DMS153 (cell line): ENCODE measurements around the gene TBC1D5.

ENCODE experiments used
- DNase-seq: peaks from one replicate; lab custom pipeline; 2025; lab: John Stamatoyannopoulos, UW

Gene TBC1D5

DNA sequence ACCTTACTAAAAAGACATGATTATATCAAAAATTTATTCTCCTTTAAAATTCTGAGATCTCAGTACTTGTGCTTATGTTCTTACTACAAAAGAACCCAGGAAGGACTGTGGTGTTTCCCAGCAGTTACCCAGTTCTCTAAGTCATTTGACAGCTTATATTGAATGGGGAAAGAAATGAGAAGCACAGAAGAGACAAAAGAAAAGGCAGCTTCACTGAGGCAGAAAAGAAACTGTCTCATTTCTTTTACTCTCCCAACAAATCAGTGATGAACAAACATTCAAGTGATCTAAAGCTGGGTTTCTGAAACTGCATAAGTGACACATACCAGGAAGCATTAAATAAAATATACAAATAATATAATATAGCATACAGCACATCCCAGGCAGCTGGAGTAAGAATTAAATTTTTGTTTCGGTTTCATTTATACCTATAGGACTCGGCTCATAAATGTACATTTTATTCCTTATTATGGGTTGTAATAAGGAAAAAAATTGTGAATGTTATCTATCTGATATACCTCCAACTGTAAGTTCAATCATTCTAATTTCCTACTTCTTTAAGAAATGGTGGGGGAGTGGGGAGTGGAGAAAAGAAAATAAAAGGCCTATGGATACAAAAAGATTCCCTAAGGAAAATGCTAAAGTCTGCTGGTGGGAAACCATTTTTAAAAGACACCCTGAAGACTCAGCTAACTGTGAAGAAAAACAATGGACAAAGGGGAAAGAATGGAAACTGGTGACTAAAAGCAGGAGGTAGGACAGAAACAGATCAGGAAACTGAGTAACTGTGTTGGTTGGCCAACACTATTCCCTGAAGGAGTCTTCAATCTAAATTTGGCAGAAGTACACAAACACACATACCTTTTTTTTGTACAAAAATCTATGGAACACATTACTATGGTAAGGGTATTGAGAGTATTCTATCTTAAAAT, 156.8 kb downstream of the TBC1D5 start:
- no peak for DNase-seq

DNA sequence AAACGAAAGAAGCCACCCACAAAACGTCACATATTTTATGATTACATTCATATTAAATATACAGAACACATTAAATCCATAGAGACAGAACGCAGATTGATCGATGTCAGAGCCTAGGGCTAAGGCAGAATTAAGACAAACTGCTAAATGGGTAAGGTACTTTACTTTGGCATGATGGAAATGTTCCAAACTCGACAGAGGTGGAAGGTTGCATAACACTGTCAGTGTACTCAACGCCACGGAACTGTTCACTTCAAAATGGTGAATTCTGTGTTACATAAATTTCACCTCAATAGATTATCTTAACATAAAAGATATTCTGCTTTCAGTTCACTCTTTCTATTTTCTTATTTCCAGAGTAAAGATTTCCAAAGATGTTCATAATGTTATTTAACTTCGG, 158.4 kb downstream of the TBC1D5 start:
- no peak for DNase-seq

DNA sequence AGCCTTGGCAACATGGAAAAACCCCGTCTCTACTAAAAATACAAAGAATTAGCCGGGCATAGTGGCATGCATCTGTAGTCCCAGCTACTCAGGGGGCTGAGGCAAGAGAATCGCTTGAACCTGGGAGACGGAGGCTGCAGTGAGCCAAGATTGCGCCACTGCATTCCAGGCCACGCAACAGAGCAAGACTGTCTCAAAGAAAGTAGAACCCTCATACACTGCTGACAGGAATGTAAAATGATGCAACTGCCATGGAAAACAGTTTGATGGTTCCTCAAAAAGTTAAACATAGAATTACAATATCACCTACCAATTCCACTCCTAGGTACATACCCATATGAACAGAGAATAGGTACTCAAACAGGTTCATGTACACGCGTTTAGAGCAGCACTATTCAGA, 158.9 kb downstream of the TBC1D5 start:
- no peak for DNase-seq

DNA sequence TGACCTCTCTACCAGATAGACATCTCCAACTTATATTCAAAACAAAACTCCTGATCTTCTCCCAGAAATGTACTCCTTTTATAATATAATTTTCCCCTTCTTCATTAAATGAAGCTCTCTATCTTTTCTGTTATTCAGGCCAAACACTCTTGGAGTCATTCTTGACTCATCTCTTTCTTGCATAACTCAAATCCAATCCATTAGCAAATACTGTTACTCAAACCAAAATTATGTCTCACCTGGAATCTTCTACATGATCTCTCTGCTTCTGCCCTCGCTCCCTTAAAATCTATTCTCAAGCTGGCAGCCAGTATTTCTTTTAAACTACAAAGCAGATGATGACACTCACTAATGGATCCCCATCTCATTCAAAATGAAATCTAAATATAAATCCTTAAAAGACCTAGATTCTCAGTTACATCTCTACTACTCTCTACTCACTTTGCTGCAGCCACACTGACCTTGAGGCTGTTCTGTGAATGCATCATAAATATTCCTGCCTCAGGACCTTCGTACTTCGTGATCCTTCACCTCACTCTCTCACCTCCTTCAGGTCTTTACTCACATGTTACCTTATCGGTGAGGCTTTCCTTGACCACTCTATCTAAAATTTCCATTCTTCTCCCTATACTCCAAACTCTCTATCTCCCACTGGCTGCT, 160.9 kb downstream of the TBC1D5 start:
- no peak for DNase-seq

DNA sequence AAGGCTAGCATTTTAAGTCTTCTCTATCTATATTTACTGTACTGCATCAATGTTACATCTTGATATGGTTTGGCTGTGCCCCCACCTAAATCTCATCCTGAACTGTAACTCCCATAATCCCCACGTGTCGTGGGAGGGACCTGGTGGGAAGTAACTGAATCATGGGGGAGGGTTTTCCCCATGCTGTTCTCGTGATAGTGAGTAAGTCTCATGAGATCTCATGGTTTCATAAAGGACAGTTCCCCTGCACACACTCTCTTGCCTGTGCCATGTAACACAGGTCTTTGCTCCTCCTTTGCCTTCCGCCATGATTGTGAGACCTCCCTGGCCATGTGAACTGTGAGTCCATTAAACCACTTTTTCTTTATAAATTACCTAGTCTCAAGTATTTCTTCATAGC, 161.5 kb downstream of the TBC1D5 start:
- DNase-seq: no peak

DNA sequence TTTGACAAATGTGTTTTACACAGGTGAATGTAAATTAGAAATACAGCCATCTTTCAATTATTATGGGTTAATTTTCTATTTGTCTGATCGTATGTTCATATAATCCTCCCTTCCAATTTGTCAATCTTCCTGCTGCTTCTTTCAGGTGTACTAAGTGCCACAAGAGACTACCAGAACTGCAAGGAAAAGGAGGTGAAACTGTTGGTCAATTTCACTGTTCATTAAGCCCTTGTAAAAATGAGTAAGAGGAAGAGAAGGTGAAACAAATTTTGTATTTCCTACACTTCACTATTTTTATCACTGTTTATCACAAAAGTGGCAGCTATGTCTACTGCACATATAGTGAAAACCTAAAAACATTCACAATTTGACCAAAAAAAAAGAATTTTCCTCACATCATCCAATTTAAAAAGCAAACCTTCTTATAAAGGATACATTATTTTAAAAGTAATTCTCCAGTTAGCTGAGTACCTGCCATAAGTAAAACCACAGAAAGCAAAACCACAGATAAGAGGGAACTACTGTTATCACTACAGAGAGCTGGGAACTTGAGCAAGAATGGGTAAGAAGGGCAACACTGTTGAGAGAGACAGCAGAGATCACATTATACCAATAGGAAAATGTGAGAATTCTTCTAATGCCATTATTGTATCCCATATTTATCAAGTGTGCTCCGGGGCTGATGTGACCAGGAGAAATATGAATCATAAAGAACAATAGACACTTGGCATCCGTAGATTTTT, 163.0 kb downstream of the TBC1D5 start:
- no peak for DNase-seq

DNA sequence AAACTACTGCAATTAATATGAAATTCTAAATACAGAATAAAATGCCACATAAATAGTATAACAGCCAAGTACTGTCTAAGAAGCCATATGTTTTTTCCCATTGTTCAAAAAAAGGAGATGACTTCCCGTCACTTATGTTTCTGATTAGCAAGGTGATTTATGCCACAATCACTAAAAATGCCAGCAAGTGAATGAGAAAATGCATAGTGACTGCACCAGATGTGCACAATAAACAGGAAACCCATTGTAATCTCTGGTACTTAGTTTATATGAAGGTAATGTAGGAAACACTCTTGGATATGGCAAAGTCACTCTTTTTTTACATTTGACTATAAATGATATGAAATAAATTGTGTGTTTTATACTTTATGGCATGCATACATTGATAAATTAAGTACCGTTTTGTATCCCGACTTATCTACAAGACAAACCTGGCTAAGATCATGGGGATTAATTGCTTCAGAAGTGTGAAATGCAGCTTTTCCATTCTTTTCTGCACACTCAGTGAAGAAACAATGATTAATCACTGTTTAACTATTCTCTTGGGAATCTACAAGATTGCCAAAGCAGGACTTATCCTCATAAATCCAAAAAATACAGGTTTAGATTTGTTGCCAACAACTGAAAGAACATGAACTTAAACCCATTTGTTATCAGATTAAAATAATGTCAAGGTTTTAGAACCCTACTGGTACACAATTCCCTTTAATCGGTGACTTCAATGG, 164.5 kb downstream of the TBC1D5 start:
- DNase-seq: no peak

DNA sequence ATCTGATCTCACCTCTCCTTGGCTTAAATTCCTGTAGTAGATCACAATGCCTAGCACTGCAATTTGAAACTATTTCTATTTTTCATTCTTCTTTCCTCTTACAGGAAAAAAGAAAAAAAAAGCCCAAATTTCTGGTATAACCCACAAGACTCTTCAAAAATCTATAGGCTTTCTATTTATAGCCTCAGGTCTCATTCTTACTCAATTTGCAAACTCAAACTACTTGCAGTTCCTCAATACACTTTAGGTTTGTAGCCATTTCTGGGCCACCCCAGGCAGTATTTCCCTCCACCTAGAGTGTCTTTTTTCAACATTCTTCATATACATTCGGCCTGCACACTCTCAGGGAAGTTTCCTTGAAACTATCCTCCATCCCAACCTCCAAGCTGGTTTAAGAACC, 169.0 kb downstream of the TBC1D5 start:
- no peak for DNase-seq

DNA sequence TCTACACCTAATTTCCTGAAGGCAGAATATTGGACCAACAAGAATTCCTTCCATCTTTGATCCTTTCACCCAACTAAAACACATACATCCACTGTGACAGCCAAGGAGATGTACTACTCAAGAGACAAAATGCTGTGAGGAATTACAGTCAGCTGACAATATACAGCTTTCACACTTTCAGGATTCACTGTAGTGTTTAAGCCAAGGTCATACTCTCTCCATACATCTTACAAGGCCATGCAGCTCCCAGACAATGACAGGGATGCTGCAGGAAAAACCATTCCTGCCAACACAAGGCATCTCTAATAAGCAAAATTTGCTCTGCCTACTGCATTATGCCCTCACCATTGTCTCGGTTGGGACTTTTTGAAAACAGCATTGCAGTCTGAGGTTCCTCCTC, 170.7 kb downstream of the TBC1D5 start:
- no peak for DNase-seq

DNA sequence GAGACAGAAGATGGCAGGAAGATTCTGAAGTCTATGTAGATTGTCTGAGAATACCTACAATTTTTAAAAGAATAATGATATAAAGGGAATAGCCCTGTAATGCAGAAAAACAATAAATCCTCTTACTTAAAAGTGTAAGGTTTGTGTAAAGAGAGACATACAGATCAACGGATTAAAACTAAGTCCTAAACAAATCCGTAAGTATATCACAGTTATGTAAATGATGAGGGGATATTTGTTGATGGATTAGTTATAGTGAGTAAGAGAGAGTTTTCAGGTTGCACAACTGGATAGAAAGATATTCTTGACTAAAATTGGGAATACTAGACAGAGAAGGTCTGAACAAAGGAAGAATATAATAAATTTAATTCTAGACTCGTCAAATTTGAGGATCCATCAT, 179.6 kb downstream of the TBC1D5 start:
- no peak for DNase-seq

DNA sequence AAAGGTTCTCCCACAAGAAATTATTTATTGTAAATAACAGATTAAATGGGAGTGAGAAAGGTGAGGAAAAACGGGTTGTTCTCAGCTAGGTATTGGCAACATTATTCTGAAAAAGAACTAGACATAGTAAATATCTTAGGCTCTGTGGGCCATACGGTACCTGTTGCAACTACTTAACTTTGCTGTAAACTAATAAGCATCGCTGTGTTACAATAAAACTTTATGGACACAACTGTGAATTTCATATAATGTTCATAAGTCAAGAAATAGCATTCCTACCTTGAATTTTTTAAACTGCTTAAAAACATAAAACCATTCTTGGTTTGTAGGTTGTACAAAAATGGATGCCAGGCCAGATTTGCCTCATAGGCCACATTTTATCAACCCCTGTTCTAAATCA, 183.9 kb downstream of the TBC1D5 start:
- no peak for DNase-seq

DNA sequence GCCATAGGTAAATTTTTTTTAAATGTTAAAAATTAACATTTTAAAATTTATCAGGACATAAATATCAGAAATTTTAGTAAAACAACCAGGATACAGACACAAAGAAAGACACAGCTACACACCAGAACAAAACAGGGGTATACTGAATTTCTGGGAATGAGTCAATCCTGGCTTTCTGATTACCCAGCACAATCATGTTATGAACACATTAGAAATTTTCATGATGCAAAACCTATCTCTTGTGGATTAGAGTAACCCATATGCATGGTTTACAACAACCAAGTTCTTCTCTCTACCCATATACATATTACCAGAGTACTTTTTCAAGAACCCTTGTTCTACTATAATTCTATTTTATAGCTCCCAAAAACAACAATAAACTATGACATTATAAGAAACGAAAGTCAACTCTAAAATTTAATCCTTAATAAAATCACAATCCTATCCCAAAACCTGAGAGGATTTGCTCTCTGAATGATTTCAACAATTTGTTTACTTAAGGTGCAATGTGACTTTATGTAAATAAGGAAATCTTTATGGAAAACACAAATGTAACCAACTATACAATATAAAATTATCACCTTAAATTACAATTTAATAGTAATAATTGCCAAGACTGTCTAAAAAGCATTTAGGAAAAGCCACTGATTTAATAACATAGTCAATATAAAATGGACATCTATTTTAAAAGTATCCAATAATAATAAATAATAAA, 184.5 kb downstream of the TBC1D5 start:
- no peak for DNase-seq

DNA sequence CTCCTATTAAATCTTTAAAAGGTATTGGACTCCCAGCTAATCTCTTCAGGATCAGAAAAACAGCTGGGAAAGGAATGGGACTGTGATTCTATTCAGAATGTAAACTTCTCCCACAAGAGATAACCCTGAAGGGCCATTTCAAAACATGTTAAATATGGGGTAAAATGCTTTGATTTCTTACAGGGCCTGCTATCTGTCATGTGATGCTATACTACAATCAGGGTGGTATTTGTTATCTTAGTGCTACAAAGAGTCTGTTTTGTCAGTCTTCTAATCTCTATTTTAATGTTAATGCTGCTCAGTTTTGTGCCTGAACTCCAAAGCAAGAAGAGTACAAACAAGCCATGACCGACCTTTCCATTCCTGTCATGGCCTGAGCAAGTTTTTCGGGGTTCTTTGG, 186.9 kb downstream of the TBC1D5 start:
- DNase-seq: no peak

DNA sequence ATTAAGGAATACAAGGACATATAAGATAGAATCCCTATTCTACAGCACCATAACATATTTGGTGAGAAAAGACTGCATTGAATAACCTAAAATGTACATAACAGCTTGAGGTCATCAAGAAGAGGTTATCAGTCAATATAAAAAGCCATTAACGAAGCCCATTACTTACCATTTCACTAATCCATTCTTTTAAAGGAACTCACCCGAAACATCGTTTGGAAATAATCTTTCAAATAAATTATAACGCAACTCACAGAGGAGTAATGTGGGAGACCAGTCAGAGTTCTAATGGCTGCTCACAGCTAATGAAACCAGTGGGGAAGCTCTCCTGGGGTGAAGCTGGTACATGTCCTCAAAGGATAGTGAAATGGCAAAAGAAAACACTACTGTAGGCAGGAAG, 188.4 kb downstream of the TBC1D5 start:
- no peak for DNase-seq

DNA sequence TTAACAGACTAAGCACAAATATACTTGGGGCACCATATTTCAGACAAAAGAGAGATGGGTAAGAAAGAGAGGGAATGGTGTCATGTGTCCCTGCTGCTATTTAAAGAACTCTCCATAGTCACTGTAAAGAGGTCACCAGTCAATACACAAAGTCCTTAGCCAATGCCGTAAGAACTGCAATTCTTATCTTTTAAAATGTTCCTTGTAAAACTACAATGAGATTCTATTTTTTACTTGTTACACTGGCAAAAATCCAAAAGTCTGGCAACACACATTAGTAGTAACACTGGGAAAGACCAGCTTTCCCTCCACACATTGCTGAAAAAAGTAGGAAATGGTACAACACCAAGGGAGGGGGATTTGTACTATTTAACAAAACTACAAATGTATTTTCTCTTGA, 189.4 kb downstream of the TBC1D5 start:
- DNase-seq: no peak

DNA sequence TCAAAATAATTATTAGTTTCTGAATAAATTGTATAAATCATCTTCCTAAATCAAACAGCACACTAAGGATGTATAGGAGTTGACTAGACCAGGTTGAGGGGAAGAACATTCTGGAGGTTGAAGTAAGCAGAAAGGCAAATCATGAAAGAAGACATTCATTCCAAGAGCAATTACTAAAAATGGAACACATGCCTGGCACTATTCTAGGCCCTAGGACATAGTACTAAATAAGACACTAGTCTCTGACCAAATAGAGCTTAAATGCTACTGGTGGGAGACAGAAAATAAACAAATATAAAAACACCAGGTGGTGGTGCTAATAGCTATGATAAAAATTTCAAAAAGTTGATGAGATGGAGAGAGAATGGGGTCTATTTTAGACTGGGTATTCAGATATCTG, 190.1 kb downstream of the TBC1D5 start:
- no peak for DNase-seq

DNA sequence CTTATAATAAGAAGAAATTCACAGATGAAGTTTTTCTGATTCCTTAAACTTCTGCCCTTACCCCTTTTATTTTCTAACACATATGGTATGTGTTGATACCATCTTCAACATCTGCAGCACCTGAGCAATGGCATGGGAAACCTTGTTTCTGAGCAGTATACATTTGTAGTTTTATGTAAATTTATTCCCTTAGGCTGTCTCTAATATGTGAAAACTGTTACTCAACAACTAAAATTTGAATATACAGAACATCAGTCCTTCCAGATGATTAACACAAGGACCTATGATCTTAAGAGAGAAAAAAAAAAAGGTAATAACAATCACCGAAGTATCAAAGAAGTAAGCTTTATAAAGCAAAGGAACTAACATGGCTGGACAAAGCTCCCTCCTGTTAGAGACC, 190.5 kb downstream of the TBC1D5 start:
- no peak for DNase-seq

DNA sequence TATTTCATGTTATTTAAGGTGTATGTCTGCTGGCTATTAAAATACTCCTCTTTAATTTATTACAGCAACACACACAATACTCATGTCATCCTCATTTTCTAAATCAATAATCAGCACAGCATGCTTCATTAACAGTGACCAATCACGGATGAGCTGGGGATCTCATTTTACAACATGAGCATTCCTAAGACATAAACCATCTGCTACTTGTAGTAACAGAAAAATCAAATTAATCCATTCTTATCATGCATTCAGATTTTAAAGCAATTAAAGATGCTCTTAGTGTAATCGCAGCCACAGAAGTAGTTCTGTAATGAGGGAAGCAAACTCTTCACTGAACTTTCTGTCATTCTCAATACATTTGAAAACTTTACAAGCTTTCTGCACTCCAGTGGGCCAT, 191.1 kb downstream of the TBC1D5 start:
- DNase-seq: no peak

DNA sequence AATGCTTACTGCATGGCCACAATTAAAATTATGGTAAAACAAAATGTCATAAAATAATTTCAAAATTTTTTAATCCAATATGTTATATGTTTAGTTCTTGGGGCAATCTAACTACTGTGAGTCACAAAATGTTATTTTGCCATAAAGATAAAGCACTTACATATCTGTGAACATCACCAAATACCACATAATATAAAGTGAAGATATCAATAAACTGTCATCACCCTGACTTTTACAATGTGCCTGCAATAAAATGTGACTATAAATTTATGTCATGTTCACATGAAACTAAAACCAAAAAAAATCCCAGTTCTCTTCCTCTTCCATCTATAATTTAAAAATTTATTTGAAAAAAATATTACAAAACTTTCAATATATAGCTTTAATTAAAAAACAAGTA, 191.8 kb downstream of the TBC1D5 start:
- DNase-seq: no peak

DNA sequence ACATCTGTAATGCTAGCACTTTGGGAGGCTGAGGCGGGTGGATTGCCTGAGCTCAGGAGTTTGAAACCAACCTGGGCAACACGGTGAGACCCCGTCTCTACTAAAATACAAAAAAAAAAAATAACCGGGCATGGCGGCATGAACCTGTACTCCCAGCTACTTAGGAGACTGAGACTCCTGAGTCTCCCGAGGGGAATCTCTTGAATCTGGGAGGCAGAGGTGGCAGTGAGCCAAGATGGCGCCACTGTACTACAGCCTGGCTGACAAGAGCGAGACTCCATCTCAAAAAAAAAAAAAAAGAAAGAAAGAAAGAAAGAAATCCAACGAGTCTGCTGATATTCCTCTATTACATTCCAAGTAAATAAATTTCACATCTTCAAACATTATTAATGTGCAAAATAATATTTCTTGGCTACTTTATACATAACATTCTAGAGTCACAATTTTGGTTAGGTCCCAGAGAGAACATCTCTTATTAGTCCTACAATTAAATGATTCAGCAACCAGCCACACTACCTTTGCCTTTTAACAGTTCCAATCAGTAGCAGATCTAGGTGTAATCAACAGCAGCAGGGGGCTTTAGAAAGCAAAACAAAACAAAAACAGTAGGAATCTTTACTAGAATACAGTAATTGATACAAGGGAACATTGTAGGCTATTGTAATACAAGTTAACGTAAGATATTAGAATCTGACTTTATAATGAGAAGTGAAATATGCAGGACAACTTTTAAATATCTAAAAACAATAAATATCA, 195.8 kb downstream of the TBC1D5 start:
- DNase-seq: no peak

DNA sequence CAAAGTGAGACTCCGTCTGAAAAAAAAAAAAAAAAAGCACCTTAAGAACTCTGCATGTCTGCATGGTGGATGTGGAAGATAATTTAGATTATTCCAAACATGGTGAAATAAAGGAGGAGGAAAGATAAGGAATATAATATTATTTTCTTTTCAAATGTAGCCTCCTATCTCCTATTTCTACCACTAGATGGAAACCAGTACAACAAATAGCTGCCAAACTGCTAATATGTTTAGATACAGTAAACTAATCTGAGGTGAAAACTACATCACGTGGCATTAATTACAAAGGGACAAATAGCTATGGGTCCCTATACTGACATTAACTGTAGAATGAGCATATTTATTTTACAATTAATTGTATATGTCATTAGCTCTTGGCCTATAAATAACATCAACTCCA, 197.8 kb downstream of the TBC1D5 start:
- no peak for DNase-seq
